ENCODE data around the gene ZSCAN18.

The ZSCAN18 gene

GRCh38 chr19:58084596-58085347 is 13.3 kb downstream of the ZSCAN18 start:
- no peak for TF ChIP-seq CTCF (IDR thresholded peaks at IDR 0.05; ENCODE audit: extremely low read depth, missing control alignments)
- DNase-seq (ENCODE audit: low spot score) = no peak

- DNase-seq (ENCODE audit: low spot score) = no peak
- TF ChIP-seq CTCF (IDR thresholded peaks at IDR 0.05; ENCODE audit: extremely low read depth, missing control alignments) = no peak
These were observed 15.0 kb downstream of the ZSCAN18 start for GRCh38 chr19:58083021-58083420.

GRCh38 chr19:58079792-58080191 is 18.2 kb downstream of the ZSCAN18 start:
- TF ChIP-seq CTCF (IDR thresholded peaks at IDR 0.05; ENCODE audit: extremely low read depth, missing control alignments) = no peak
- DNase-seq (ENCODE audit: low spot score) = no peak

- no peak for DNase-seq (ENCODE audit: low spot score)
- TF ChIP-seq CTCF (IDR thresholded peaks at IDR 0.05; ENCODE audit: extremely low read depth, missing control alignments) = no peak
These were observed 30.7 kb downstream of the ZSCAN18 start for GRCh38 chr19:58067240-58067912.

- DNase-seq (ENCODE audit: low spot score) = no peak
- TF ChIP-seq CTCF (IDR thresholded peaks at IDR 0.05; ENCODE audit: extremely low read depth, missing control alignments) = no peak
These were observed 34.3 kb downstream of the ZSCAN18 start for GRCh38 chr19:58063712-58064111.

- DNase-seq (ENCODE audit: low spot score) = no peak
- TF ChIP-seq CTCF (IDR thresholded peaks at IDR 0.05; ENCODE audit: extremely low read depth, missing control alignments) = no peak
These were observed 37.8 kb downstream of the ZSCAN18 start for GRCh38 chr19:58060231-58060630.

- TF ChIP-seq CTCF (IDR thresholded peaks at IDR 0.05; ENCODE audit: extremely low read depth, missing control alignments) = no peak
- no peak for DNase-seq (ENCODE audit: low spot score)
These were observed 38.4 kb downstream of the ZSCAN18 start for GRCh38 chr19:58059671-58060078.
